ENCODE results near the gene IGSF3.
A peak's percentile ranks its signal among the peaks of the same experiment; 100 is the strongest.

DNA sequence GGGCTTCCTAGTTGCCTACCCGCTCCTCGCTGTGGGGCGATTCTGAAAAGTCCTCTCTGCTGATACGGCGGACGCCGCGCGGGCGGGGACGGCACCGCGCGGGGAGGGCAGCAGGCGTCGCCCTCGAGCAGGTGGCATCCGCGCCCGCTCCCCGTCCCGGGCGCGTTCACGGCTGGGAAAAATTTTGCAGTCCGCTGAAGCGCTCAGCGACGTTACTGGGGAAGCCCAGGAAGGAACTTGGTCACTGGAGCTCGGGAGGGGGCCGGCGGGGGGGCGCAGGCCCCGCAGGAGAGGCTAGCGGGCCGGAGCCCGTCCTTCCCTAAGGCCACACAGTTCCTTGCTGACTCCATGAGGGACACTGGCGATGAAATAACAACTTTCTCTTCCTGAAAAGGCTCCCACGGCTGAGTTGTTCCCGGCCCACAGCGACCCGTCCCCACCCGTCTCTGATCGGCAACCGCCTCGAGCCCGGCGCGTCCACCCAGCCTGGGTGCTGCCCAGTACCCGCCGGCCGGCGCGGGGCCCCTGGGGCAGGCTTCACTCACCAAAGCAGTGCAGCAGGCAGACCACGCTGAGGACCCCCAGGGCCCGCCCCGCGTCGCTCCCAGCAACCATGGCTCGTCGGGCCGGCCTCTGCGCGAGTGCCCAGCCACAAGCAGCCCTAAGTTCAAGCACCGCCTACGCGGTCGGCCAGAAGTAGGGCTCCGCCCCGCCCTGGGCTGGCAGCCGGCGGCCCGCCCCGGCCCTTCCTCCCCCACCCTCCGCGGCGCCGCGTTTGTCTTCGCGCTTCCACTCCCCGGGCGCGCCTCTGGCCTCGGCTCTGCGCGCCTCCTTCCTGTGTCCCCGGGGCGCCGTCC lies 96.9 kb downstream of the IGSF3 start, which contains the start of gene CD58:
- TF ChIP-seq, protein P1, sequence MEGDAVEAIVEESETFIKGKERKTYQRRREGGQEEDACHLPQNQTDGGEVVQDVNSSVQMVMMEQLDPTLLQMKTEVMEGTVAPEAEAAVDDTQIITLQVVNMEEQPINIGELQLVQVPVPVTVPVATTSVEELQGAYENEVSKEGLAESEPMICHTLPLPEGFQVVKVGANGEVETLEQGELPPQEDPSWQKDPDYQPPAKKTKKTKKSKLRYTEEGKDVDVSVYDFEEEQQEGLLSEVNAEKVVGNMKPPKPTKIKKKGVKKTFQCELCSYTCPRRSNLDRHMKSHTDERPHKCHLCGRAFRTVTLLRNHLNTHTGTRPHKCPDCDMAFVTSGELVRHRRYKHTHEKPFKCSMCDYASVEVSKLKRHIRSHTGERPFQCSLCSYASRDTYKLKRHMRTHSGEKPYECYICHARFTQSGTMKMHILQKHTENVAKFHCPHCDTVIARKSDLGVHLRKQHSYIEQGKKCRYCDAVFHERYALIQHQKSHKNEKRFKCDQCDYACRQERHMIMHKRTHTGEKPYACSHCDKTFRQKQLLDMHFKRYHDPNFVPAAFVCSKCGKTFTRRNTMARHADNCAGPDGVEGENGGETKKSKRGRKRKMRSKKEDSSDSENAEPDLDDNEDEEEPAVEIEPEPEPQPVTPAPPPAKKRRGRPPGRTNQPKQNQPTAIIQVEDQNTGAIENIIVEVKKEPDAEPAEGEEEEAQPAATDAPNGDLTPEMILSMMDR (IDR thresholded peaks at IDR 0.05), result peak; percentile 54 to 88
- TF ChIP-seq POLR2A (IDR thresholded peaks at IDR 0.05), result peak in 1 of 2 donors; percentile 58
- TF ChIP-seq POLR2AphosphoS5 (IDR thresholded peaks at IDR 0.05), result peak in 1 of 3 donors; percentile 49

Measured in suprapubic skin (tissue), 4 donors.